ENCODE results near the gene SPINK7. TPM values are rescaled to one million over a fixed set of nuclear protein-coding genes. Genes with fewer than 3 reads are reported as not detected.

Gene SPINK7
- total RNA-seq, 1 experiment from 2014 or later = not detected

- no peak for DNase-seq (ENCODE audit: low read depth, low spot score)
- Histone ChIP-seq H3K4me2 (ENCODE audit: low read length) (no peak overlapping the region), H3K4me1 (ENCODE audit: control insufficient read depth in 1 of 2, insufficient read depth in 2 of 2, low read length in 2 of 2) (no peaks in the 10 kb centered on the region), H3K9ac (ENCODE audit: low read length) (no peak overlapping the region), H4K20me1 (ENCODE audit: insufficient read depth) (no peaks in the 10 kb centered on the region), H3K79me2 (ENCODE audit: insufficient read depth, low read length) (no peaks in the 10 kb centered on the region), H3K27me3 (ENCODE audit: insufficient read depth, low read length) (no peaks in the 10 kb centered on the region), H3K27ac (ENCODE audit: low read depth, low read length) (no peak overlapping the region), H2AFZ (ENCODE audit: low read depth, low read length, poor library complexity, severe bottlenecking) (no peak overlapping the region), H3K9me2 (ENCODE audit: insufficient read depth) (no peaks in the 10 kb centered on the region), H3K4me3 (replicated peaks in 1 of 2; ENCODE audit: low read depth in 1 of 2, low read length in 2 of 2) (no peak overlapping the region), H3K9me3 (ENCODE audit: control insufficient read depth in 1 of 2, insufficient read depth in 1 of 2, low read depth in 1 of 2, low read length in 2 of 2) (no peaks in the 10 kb centered on the region; a peak in 1 of 4 replicates), H3K36me3 (ENCODE audit: control insufficient read depth in 1 of 2, insufficient read depth in 2 of 2, low read length in 2 of 2) (no peaks in the 10 kb centered on the region)
- TF ChIP-seq, protein P1, sequence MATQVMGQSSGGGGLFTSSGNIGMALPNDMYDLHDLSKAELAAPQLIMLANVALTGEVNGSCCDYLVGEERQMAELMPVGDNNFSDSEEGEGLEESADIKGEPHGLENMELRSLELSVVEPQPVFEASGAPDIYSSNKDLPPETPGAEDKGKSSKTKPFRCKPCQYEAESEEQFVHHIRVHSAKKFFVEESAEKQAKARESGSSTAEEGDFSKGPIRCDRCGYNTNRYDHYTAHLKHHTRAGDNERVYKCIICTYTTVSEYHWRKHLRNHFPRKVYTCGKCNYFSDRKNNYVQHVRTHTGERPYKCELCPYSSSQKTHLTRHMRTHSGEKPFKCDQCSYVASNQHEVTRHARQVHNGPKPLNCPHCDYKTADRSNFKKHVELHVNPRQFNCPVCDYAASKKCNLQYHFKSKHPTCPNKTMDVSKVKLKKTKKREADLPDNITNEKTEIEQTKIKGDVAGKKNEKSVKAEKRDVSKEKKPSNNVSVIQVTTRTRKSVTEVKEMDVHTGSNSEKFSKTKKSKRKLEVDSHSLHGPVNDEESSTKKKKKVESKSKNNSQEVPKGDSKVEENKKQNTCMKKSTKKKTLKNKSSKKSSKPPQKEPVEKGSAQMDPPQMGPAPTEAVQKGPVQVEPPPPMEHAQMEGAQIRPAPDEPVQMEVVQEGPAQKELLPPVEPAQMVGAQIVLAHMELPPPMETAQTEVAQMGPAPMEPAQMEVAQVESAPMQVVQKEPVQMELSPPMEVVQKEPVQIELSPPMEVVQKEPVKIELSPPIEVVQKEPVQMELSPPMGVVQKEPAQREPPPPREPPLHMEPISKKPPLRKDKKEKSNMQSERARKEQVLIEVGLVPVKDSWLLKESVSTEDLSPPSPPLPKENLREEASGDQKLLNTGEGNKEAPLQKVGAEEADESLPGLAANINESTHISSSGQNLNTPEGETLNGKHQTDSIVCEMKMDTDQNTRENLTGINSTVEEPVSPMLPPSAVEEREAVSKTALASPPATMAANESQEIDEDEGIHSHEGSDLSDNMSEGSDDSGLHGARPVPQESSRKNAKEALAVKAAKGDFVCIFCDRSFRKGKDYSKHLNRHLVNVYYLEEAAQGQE (IDR thresholded peaks at IDR 0.05; ENCODE audit: low read depth) = no peak
- TF ChIP-seq SP1 (IDR thresholded peaks at IDR 0.05; ENCODE audit: low read depth) = no peak
- TF ChIP-seq TCF7L2 (IDR thresholded peaks at IDR 0.05; ENCODE audit: borderline replicate concordance, extremely low read depth, insufficient read depth, insufficient read length) = no peak
- TF ChIP-seq ZFX (IDR thresholded peaks at IDR 0.05) = no peak
- no peak for TF ChIP-seq ELF1 (IDR thresholded peaks at IDR 0.05; ENCODE audit: borderline replicate concordance, low read depth)
- TF ChIP-seq CEBPB (IDR thresholded peaks at IDR 0.05; ENCODE audit: low read depth) = no peak
- no peak for TF ChIP-seq RAD21 (IDR thresholded peaks at IDR 0.05; ENCODE audit: low read depth)
- TF ChIP-seq SIN3A (IDR thresholded peaks at IDR 0.05; ENCODE audit: low read depth) = no peak
- TF ChIP-seq, protein P2, sequence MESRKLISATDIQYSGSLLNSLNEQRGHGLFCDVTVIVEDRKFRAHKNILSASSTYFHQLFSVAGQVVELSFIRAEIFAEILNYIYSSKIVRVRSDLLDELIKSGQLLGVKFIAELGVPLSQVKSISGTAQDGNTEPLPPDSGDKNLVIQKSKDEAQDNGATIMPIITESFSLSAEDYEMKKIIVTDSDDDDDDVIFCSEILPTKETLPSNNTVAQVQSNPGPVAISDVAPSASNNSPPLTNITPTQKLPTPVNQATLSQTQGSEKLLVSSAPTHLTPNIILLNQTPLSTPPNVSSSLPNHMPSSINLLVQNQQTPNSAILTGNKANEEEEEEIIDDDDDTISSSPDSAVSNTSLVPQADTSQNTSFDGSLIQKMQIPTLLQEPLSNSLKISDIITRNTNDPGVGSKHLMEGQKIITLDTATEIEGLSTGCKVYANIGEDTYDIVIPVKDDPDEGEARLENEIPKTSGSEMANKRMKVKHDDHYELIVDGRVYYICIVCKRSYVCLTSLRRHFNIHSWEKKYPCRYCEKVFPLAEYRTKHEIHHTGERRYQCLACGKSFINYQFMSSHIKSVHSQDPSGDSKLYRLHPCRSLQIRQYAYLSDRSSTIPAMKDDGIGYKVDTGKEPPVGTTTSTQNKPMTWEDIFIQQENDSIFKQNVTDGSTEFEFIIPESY (IDR thresholded peaks at IDR 0.05; ENCODE audit: extremely low read depth, insufficient replicate concordance, low read length) = no peak
- no peak for TF ChIP-seq ATF3 (IDR thresholded peaks at IDR 0.05)
- TF ChIP-seq YY1 (IDR thresholded peaks at IDR 0.05; ENCODE audit: extremely low read depth, insufficient replicate concordance, low read depth, low read length) = no peak
- TF ChIP-seq EZH2 (IDR thresholded peaks at IDR 0.05) = no peak
- no peak for TF ChIP-seq EZH2phosphoT487 (IDR thresholded peaks at IDR 0.05; ENCODE audit: borderline replicate concordance)
- no peak for TF ChIP-seq POLR2AphosphoS5 (IDR thresholded peaks at IDR 0.05; ENCODE audit: low read depth, low read length)
- TF ChIP-seq, protein P3, sequence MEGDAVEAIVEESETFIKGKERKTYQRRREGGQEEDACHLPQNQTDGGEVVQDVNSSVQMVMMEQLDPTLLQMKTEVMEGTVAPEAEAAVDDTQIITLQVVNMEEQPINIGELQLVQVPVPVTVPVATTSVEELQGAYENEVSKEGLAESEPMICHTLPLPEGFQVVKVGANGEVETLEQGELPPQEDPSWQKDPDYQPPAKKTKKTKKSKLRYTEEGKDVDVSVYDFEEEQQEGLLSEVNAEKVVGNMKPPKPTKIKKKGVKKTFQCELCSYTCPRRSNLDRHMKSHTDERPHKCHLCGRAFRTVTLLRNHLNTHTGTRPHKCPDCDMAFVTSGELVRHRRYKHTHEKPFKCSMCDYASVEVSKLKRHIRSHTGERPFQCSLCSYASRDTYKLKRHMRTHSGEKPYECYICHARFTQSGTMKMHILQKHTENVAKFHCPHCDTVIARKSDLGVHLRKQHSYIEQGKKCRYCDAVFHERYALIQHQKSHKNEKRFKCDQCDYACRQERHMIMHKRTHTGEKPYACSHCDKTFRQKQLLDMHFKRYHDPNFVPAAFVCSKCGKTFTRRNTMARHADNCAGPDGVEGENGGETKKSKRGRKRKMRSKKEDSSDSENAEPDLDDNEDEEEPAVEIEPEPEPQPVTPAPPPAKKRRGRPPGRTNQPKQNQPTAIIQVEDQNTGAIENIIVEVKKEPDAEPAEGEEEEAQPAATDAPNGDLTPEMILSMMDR (IDR thresholded peaks at IDR 0.05 in 2 of 3, conservative IDR thresholded peaks at IDR 0.05 in 1 of 3; ENCODE audit: borderline replicate concordance in 1 of 3, insufficient read depth in 1 of 3, low read depth in 2 of 3, low read length in 2 of 3) = no peak
- TF ChIP-seq MAX (IDR thresholded peaks at IDR 0.05) = no peak
- no peak for TF ChIP-seq JUND (IDR thresholded peaks at IDR 0.05)
- no peak for TF ChIP-seq POLR2A (IDR thresholded peaks at IDR 0.05; ENCODE audit: borderline replicate concordance, extremely low read depth, insufficient read depth, insufficient read length)
- CTCF ChIA-PET = interaction anchor here (1.2 kb wide), 1 partner anchor 11 kb away, joined by 4 read pairs; no protein-coding TSS in a partner anchor
- ATAC-seq = no peak
- RAD21 ChIA-PET (ENCODE audit: low non-redundant PET in 1 of 2, low total read pairs in 2 of 2, uncharacterized antibody in 2 of 2, unreplicated experiment in 2 of 2) = no interaction called here
- intact Hi-C loops (cut with micrococcal nuclease) = no loop called here
- POLR2A ChIA-PET = no interaction called here
- BruUV-seq (replicated peaks) = no TSS peak
These were observed 52.1 kb downstream of the SPINK7 start for GRCh38 chr5:148364343-148364742.
